Islet of Langerhans (tissue), 1 donor: ENCODE results near the gene SVBP.
"Not testable (repeated sequence)": the region's sequence is repeated elsewhere in the genome, so short reads cannot be mapped to it uniquely, and the experiment has no call there.

Experiments
- FAIRE-seq: peaks from one replicate; lab custom pipeline; 2011; peaks lifted over from hg19 to GRCh38; lab: Jason Lieb, UNC

The SVBP gene

DNA sequence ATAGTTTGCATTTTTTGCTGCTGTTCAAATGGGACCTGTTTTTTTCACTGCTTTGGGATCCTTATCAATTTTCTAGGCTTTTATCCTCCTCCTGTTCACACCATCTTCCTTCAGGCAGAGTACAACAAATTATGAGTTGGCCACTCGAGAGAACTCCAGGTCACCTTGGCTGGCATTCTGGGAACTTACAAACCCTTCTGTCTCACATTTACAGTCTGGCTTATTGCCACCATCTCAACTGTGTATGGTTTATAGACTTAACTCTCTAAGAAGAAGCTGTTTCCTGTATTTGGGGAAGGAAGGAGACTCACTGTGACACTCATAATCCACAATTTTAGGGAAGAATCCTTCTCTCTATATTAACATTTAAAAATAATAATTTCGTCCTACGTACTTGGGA, 23.8 kb upstream of the SVBP start:
- no peak for FAIRE-seq

DNA sequence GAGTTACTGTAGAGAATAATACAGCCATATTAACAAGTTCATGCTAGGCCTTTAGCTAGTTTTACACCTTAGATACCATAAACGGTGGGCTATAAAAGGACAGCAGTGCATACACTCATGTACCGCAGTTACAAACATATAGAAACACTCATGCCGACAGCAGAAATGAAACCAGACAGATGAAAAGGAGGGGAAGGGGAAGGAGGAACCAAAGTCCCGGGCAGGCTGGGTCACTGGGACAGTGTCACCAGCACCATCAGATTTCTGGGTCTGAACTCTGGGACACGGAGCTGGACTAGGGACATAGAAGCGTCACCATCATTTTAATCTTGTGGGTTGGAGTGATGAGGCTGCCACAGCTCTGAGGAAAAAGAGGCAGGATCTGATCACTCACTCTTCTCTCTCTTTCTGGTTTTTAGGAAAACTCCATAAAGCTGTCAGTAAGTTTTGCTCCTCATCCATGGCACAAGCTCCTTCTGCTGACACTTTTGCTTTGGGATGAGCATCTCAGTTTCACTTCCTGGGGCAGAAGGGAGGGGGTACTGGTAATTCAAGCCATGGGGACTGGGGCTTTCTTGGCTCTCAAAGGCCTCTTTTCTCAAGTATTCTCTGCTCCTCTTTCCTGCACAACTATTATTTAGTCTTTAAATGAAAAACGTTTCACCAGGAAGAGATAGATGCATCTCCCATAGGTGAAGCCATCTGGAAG, 21.4 kb upstream of the SVBP start:
- FAIRE-seq: no peak

- no peak for FAIRE-seq
Observed at GRCh38 chr1:42837709-42838108, 20.5 kb upstream of the SVBP start.

- no peak for FAIRE-seq
Observed at GRCh38 chr1:42835422-42835821, 18.2 kb upstream of the SVBP start.

GRCh38 chr1:42834803-42835202, 17.6 kb upstream of the SVBP start:
- FAIRE-seq: no peak

DNA sequence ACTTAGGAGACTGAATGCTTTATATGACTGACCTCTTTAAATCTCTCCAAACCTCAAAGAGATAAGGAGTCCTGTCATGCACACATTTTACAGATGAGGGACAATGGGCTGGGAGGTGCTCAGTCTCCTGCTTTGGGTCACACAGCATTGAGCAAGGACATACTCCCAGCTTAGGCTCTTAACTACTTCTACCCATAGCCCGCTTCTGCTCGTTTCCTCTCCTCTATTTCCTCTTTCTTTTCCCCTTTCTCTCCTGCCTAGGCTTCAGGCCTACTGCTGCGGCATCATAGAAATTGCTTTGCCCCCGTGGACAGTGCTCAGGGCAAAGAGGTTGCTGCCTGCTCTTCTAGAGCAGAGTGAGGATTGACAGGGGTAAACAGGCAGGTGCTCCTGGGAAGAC, 16.8 kb upstream of the SVBP start:
- FAIRE-seq: no peak

DNA sequence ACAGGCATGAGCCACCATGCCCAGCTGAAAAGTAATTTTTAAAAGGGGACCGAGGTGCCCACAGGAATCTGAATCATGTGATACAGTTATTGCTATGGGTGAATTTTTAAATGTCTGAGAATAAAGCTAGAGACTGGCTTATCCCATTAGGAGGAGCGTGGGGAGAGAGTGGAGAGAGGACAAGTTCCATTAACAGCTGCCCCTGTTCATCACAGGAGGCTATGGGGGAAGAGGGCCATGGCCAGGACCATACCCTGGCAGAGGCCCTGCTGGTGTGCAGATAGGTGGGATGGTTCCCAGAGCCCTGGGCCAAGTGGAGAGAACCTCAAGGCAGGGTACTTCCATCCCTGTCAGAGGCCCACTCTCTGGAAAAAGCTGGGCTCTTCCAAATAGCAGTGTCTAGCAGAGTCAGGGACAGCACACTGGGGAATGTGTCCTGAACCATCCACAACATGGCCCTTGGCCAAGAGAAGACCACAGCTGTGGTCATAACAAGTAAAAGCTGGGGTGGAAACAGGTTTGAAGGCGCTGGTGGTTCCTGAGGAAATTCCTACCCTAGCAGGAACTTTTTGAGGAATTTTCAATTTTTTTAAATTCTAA, 15.5 kb upstream of the SVBP start:
- no peak for FAIRE-seq

GRCh38 chr1:42831273-42831672, 14.1 kb upstream of the SVBP start:
- FAIRE-seq: no peak

GRCh38 chr1:42830631-42831030, 13.4 kb upstream of the SVBP start:
- FAIRE-seq: no peak

DNA sequence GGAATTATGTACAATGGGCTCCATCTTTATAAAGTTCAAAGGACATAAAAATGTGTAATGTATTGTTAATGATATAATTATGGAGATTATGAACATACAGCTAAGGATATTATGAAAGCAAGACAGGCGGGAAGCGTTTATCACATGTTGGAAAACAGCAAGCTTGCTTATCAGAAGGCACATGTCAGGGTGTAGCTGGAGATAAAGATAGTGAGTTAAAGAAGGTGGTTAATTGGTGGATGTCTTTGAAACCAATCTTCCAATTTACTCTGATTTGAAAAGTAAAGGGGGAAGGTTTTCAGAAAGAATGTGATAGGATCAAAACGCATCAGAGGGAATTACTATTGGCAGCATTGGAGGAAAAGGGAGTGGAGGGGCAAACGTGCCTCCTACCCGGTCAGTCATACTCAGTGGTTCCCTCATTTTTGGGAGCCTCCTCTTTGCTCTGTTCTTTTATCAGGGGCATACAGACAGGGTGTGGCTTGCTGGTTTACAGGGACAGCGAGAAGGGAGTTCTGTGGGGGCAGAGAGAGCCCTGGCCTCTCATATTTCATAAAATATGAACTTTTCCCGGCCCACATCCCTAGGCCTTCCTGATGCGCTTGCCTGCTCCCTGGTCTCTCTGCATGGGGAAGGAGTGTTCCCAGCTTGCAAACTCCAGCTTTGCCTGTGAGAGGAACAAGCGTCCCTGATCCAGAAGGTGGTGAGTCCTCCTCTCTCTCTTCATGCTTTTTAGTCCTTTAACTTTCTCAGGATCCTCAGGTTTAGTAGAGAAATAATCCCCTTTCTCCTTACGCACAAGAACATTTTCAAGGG, 8.0 kb upstream of the SVBP start:
- no peak for FAIRE-seq

- no peak for FAIRE-seq
Observed at GRCh38 chr1:42824481-42825035, 7.4 kb upstream of the SVBP start.

- no peak for FAIRE-seq
Observed at GRCh38 chr1:42822800-42823392, 5.7 kb upstream of the SVBP start.

- no peak for FAIRE-seq
Observed at GRCh38 chr1:42821690-42822089, 4.5 kb upstream of the SVBP start.

GRCh38 chr1:42820813-42821212, 3.6 kb upstream of the SVBP start:
- FAIRE-seq: no peak

- no peak for FAIRE-seq
Observed at GRCh38 chr1:42817976-42818375, 779 bp upstream of the SVBP start.

DNA sequence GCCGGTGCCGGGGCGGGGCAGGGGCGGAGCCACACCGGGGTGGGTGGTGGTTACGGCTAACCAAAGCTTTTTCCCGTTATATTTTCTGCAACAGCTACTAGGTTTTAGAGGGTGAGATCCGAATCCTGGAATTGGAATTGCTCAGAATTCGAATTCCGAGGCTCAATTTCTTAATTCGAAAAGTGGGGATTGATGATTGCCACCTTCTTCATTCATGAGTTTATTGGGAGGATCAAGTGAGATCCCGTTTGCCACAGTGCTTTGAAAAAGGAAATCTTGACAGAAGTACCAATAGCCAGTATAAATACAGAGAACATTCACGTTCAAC, 207 bp upstream of the SVBP start:
- no peak for FAIRE-seq

GRCh38 chr1:42815941-42816584, 1.1 kb downstream of the SVBP start:
- no peak for FAIRE-seq

DNA sequence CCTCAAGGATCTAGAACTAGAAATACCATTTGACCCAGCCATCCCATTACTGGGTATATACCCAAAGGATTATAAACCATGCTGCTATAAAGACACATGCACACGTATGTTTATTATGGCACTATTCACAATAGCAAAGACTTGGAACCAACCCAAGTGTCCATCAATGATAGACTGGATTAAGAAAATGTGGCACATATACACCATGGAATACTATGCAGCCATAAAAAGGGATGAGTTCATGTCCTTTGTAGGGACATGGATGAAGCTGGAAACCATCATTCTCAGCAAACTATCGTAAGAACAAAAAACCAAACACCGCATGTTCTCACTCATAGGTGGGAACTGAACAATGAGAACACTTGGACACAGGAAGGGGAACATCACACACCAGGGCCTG, 2.4 kb downstream of the SVBP start:
- FAIRE-seq: not testable (repeated sequence)

DNA sequence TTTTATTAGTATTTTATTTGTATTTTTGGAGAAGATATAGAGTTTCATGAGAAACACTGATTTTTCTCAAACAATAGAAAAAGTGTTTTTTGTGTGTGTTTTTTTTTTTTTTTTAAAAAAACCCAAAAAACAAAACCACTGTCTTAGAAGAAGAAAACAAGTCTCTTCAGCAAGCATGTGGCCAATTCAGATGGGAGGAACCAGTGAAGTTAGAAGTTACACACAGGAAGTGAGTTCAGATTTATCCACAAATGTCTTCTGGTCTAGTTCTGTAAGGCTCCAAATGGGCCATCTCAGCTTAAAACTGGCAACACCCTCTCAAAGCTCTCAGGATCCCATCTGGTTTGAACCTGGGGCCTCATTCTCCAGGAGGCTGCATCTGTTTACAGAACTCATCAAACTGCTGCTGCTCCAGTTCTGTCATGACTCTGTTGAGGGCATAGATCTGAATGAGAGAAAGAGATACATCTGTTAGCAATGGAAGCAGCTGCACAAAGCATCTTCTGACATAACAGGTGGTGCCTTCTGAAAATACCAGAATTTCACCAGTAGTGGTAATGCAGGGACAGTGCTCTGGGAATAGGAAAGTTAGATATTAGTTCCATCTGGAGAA, 10.0 kb downstream of the SVBP start:
- no peak for FAIRE-seq

GRCh38 chr1:42806593-42806992, 10.6 kb downstream of the SVBP start:
- no peak for FAIRE-seq

GRCh38 chr1:42806171-42806570, 11.0 kb downstream of the SVBP start:
- no peak for FAIRE-seq
